ENCODE data around the gene HMCN1. TPM values are rescaled to one million over a fixed set of nuclear protein-coding genes. Genes with fewer than 3 reads are reported as not detected.

The HMCN1 gene
- total and polyA plus RNA-seq, 4 donors = 1.5 to 6.8 (median 3.5) TPM

- 35% methylated on average over 6 of the region's 6 CpGs for WGBS
- peak; percentile 44 for DNase-seq (ENCODE audit: low spot score)
- H3K4me3 ChIP-seq (ENCODE audit: low read depth in 1 of 3, low read length in 3 of 3) = no peak overlapping the region
- H3K27ac ChIP-seq (ENCODE audit: low read depth in 1 of 2, low read length in 2 of 2) = no peak overlapping the region
- no peak overlapping the region for H3K9ac ChIP-seq (ENCODE audit: low read depth in 1 of 2, low read length in 2 of 2)
- H3K9me3 ChIP-seq (ENCODE audit: control insufficient read depth in 4 of 4, low read length in 3 of 4) = no peaks in the 10 kb centered on the region
- H3K27me3 ChIP-seq (ENCODE audit: control insufficient read depth in 4 of 4, insufficient read depth in 4 of 4, low read length in 3 of 4) = no peaks in the 10 kb centered on the region
- no peaks in the 10 kb centered on the region for H3K4me1 ChIP-seq (ENCODE audit: control insufficient read depth in 4 of 4, insufficient read depth in 4 of 4, low read length in 3 of 4)
- TF ChIP-seq RAD21 (IDR thresholded peaks at IDR 0.05) (peak; percentile 32 to 35), SP1 (IDR thresholded peaks at IDR 0.05) (no peak), MAX (IDR thresholded peaks at IDR 0.05) (peak; percentile 66), REST (IDR thresholded peaks at IDR 0.05) (no peak), ATF3 (IDR thresholded peaks at IDR 0.05) (no peak), EGR1 (IDR thresholded peaks at IDR 0.05; ENCODE audit: low read depth in 2 of 2) (no peak), YY1 (IDR thresholded peaks at IDR 0.05) (no peak), TAF1 (conservative IDR thresholded peaks at IDR 0.05) (no peak), HNF4A (conservative IDR thresholded peaks at IDR 0.05) (peak in 1 of 2 donors; percentile 22), GABPA (IDR thresholded peaks at IDR 0.05 in 1 of 2, conservative IDR thresholded peaks at IDR 0.05 in 1 of 2) (peak; percentile 38 to 78), HNF4G (IDR thresholded peaks at IDR 0.05) (no peak), FOXA1 (IDR thresholded peaks at IDR 0.05) (no peak), CTCF (IDR thresholded peaks at IDR 0.05; ENCODE audit: low read depth, low read length, missing input control) (no peak), RXRA (IDR thresholded peaks at IDR 0.05) (peak in 1 of 2 donors; percentile 48), ZBTB33 (IDR thresholded peaks at IDR 0.05) (no peak), JUND (IDR thresholded peaks at IDR 0.05) (peak in 1 of 2 donors; percentile 33), NR2F2 (IDR thresholded peaks at IDR 0.05) (peak; percentile 65), FOXA2 (IDR thresholded peaks at IDR 0.05) (peak; percentile 15)
- no peaks in the 10 kb centered on the region for H3K36me3 ChIP-seq (ENCODE audit: control insufficient read depth in 4 of 4, insufficient read depth in 3 of 4, low read depth in 1 of 4, low read length in 3 of 4)
Observed at GRCh38 chr1:186082235-186082937, 348.2 kb downstream of the HMCN1 start.

Measured in liver (tissue), 9 donors.